Chondrocyte (in vitro differentiated cells): Measurements from ENCODE around the gene MCC. TPM values are rescaled to one million over a fixed set of nuclear protein-coding genes. Genes with fewer than 3 reads are reported as not detected.
A peak's percentile ranks its signal among the peaks of the same experiment; 100 is the strongest.

Experiments
- DNase-seq: peaks from one replicate; pipeline ENCODE4 v3.0.0; 2021; ENCODE audit warnings: mixed read lengths, low spot score
- H3K27ac Mint-ChIP-seq: one replicate; pipeline ENCODE4 v1.8.0; 2021; ENCODE audit warnings: mild to moderate bottlenecking, moderate library complexity, mixed read lengths; ENCODE audit not compliant: unreplicated experiment
- H3K27me3 Mint-ChIP-seq: 2 replicates; pipeline ENCODE4 v1.8.0; 2021; ENCODE audit warnings: low read depth, mixed read lengths
- H3K36me3 Mint-ChIP-seq: 2 replicates; pipeline ENCODE4 v1.8.0; 2021; ENCODE audit warnings: low read depth, mixed read lengths
- H3K4me1 Mint-ChIP-seq: 2 replicates; pipeline ENCODE4 v1.8.0; 2021; ENCODE audit warnings: low read depth, mild to moderate bottlenecking, mixed read lengths
- H3K4me3 Mint-ChIP-seq: one replicate; pipeline ENCODE4 v1.8.0; 2021; ENCODE audit warnings: mild to moderate bottlenecking, moderate library complexity, mixed read lengths; ENCODE audit not compliant: unreplicated experiment
- H3K9me3 Mint-ChIP-seq: 2 replicates; pipeline ENCODE4 v1.8.0; 2021; ENCODE audit warnings: low read depth, mixed read lengths
- CTCF ChIP-seq: fragments of 200-600 bp; sonication (generic); IDR thresholded peaks from 2 replicates; pipeline ENCODE4 v1.5.0; 2021; ENCODE audit warnings: antibody characterized with exemption, mild to moderate bottlenecking, moderate library complexity
- total RNA-seq: library from RNA; stranded (reverse); gene quantifications from 3 replicates; pipeline ENCODE4 v1.2.1, GENCODE V29; 2021

Gene MCC
- total RNA-seq, 1 donor from 2014 or later: 15.0 TPM

DNA sequence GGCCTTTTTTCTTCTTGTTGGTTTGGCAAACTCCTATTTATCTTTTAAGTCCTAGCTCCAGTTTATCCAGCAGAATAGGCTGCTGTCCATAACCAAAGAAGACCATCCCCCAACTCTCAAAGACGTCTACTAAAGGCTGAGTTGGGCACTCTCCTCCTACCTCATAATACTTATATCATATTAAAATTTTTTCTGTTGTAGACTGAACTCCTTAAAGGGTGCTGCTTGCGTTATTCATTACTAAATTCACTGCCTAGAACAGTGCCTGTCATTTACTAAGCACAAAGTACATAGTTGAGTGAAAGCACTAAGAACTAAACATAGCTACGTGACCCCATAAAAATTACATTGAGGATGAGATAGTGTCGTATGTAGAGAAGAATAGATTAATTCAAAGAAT is 490.0 kb downstream of the MCC start:
- no peak overlapping the region for H3K27ac Mint-ChIP-seq

GRCh38 chr5:112996830-112997374 is 491.4 kb downstream of the MCC start:
- H3K9me3 Mint-ChIP-seq: no peaks in the 10 kb centered on the region
- no peak overlapping the region for H3K4me3 Mint-ChIP-seq
- DNase-seq: no peak
- peaks cover 11% of the 10 kb centered on the region for H3K4me1 Mint-ChIP-seq
- peaks cover 5% of the 10 kb centered on the region for H3K36me3 Mint-ChIP-seq
- no peak for TF ChIP-seq CTCF
- no peaks in the 10 kb centered on the region for H3K27me3 Mint-ChIP-seq
- H3K27ac Mint-ChIP-seq: peak overlapping the region; percentile 45

More for the DNA sequence above, 490.0 kb downstream of the MCC start:
- peaks cover 8% of the 10 kb centered on the region for H3K36me3 Mint-ChIP-seq
- H3K27me3 Mint-ChIP-seq: no peaks in the 10 kb centered on the region
- no peaks in the 10 kb centered on the region for H3K9me3 Mint-ChIP-seq
- TF ChIP-seq CTCF: no peak
- DNase-seq: no peak
- peaks cover 11% of the 10 kb centered on the region for H3K4me1 Mint-ChIP-seq
- no peak overlapping the region for H3K4me3 Mint-ChIP-seq

DNA sequence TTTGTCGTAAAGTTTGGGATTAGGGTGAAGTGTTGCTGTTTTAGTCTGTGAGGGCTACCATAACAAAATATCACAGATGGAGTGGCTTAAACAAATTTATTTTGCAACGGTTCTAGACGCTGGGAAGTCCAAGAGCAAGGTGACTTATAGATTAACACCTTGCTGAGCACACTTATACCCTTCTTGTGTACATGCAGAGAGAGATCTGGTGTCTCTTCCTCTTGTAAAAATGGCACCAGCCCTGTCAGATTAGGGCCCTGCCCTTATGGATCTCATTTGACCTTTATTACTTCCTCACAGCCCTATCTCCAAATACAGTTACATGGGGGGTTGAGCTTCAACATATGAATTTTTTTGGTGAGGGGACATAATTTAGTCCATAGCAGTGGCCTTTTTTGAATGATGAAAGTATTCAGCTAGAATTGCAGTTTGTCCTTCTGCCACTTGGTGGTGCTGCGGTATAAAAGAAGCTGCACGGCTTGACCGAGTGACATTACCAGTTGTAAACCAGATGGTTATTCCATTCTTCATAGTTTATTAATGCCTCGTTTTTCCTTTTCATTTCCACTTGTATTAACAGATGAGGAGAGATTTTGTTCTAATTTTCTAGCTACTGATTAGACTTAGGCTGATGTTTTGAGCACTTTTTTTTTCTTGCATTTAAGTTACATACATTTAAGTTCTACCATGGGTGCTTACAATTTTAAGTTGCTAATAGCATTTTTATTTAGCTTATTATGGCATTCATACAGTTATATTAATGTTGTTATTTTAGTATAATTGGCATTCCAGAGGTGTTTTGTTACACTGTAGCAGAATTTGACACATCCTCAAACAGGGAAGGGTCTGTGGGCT is 492.3 kb downstream of the MCC start:
- peak; percentile 97 for TF ChIP-seq CTCF
- peaks cover 2% of the 10 kb centered on the region for H3K36me3 Mint-ChIP-seq
- DNase-seq: no peak
- no peaks in the 10 kb centered on the region for H3K9me3 Mint-ChIP-seq
- no peaks in the 10 kb centered on the region for H3K27me3 Mint-ChIP-seq
- H3K4me1 Mint-ChIP-seq: peaks cover 11% of the 10 kb centered on the region
- peak overlapping the region; percentile 45 for H3K27ac Mint-ChIP-seq
- H3K4me3 Mint-ChIP-seq: no peak overlapping the region

- H3K4me1 Mint-ChIP-seq: peaks cover 22% of the 10 kb centered on the region
- H3K4me3 Mint-ChIP-seq: no peak overlapping the region
- H3K36me3 Mint-ChIP-seq: peaks cover 3% of the 10 kb centered on the region
- H3K27me3 Mint-ChIP-seq: no peaks in the 10 kb centered on the region
- no peaks in the 10 kb centered on the region for H3K9me3 Mint-ChIP-seq
- no peak overlapping the region for H3K27ac Mint-ChIP-seq
- TF ChIP-seq CTCF: no peak
- no peak for DNase-seq
These were observed 502.0 kb downstream of the MCC start for GRCh38 chr5:112986224-112986623.

- no peak for DNase-seq
- Mint-ChIP-seq H3K4me1 (peaks cover 46% of the 10 kb centered on the region), H3K27ac (peak overlapping the region; percentile 14)
These were observed 504.9 kb downstream of the MCC start for GRCh38 chr5:112983363-112983762.

More at GRCh38 chr5:112983363-112983762, 504.9 kb downstream of the MCC start:
- peaks cover 3% of the 10 kb centered on the region for H3K36me3 Mint-ChIP-seq
- H3K4me3 Mint-ChIP-seq: no peak overlapping the region
- H3K9me3 Mint-ChIP-seq: no peaks in the 10 kb centered on the region
- no peak for TF ChIP-seq CTCF
- H3K27me3 Mint-ChIP-seq: no peaks in the 10 kb centered on the region
